HG03521 (cell line): ENCODE data around the gene KRT83.
A peak's percentile ranks its signal among the peaks of the same experiment; 100 is the strongest.
"Not testable (repeated sequence)": the region's sequence is repeated elsewhere in the genome, so short reads cannot be mapped to it uniquely, and the experiment has no call there.

Experiments
- ATAC-seq: cut with Tn5 transposase; IDR thresholded peaks from one replicate; pipeline ENCODE4 v1.9.1; 2021; ENCODE audit warnings: mild to moderate bottlenecking, moderate library complexity; ENCODE audit not compliant: unreplicated experiment

KRT83 gene

DNA sequence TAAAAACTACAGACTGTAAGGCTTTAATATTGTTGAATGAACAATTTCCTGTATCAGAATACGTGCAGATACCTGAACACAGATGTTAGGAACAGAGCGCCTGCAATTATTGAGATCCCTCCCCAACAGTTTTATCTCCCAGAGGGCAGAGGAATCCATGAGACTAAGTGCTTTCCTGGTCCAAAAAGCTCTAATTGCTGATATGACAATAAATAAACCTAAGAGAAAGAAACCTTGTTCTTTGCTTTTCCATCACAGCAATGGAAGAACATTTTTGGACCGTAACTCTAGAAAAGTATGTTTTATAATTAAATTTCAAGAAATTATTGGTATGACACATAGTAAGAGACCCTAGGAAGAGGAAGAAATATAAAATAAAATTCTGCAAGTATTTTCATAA lies 13.0 kb upstream of the KRT83 start:
- no peak for ATAC-seq

GRCh38 chr12:52333321-52333720 lies 12.1 kb upstream of the KRT83 start:
- ATAC-seq: no peak

DNA sequence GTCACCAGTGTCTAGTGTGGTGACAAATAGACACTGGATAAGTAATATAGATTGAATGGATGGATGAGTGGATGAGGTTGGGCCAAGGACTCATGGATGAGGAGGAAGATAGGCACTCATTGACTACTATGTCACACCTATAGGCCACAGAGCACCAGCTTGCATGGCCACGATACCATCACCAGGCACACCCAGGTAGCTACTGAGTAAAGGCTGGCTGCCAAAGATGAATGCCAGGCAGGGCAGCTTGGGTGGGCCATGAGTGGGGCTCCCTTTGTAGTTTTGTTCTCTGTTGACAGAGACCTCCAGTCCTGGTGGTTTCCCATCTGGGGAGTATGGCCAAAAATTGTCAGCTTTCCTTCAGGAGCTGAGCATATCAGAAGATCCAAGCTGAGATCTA lies 11.2 kb upstream of the KRT83 start:
- no peak for ATAC-seq

DNA sequence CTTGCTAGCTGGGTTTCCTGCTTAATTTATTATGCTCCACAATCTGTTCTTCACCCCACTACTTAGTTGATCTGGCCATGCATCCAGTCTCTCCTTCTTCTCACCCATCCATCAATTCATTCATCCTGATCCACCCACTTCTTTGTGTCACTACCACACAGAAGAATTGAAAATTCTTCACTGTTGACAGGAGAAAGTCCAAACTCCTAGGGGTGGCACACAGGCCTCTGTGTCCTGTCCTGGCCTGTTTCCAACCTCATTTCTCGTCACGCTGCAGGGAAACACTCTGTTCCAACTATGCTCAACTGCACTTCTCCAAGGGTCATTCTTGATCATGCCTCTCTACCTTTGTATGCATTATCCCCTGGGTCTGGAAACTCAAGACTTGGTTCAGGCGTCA lies 10.6 kb upstream of the KRT83 start:
- no peak for ATAC-seq

- ATAC-seq: no peak
Measured at GRCh38 chr12:52331039-52331438, 9.8 kb upstream of the KRT83 start.

DNA sequence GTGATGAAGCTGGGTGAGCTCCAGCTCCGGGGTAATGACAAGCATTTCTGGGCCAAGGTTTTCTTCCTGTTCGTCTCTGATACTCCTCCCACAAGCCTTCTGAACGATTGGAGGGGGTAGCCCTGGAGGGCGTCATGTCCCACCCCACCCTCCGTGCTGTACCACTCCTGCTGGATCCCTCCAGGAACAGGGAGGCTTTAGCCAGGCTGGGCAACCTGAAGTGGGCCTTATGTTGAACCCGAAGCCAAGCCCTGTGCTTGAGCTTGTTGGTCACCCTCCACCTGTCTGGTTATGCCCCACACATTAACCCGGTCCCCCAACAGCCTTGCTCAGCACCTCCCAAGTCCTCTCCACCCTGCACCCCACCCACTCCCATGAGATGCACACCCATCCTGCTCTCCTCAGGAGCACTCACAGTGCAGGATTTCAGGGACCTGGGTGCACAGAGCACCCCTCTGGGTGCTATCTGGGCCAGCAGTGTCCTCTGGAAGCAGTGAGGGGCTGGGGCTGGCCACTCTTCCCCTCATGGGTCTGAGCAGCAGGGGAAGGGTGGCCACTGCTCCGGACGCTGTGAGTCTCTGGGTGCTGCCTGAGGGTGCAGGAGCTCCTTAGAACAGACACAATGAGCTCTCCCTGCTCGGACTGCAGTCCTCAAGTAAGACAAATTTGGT lies 6.8 kb upstream of the KRT83 start:
- no peak for ATAC-seq

DNA sequence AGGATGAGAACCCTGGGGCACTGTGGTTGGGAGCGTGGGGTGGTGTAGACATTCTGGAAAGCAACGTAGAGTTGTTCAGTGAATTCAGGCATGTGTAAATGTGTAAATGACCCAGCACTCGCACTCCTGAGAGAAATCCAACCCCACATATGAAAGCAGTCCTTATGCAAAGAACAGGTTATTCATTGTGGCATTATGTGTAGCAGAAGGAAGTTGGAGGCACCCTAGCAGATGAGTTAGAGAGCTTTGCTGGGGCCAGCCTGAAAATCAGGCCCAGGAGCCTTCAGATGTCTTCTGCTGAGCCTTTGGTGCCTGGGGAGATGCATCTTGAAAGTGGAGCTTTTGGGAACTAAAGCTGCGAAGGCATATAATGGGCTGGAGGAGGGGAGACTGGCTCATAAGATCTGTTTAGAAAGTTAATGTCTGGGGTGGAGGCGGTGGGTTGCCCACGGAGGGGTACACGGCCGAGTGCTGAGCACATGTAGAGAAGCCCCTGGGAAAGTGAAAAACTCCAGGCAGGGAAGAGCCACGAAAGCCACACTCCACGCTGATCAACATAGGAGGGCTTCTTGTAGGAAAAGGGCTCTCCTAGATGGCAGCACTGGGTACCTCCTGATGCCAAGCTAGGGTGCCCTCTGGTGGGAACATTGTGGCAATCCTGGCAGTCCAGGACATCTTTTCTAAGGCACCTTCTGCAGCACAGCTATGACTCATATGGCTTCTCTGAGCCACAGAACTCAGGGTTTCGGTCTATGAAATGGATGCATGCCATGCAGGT lies 6.0 kb upstream of the KRT83 start:
- peak; percentile 78 for ATAC-seq

- ATAC-seq: no peak
Measured at GRCh38 chr12:52324153-52324444, 2.9 kb upstream of the KRT83 start.

DNA sequence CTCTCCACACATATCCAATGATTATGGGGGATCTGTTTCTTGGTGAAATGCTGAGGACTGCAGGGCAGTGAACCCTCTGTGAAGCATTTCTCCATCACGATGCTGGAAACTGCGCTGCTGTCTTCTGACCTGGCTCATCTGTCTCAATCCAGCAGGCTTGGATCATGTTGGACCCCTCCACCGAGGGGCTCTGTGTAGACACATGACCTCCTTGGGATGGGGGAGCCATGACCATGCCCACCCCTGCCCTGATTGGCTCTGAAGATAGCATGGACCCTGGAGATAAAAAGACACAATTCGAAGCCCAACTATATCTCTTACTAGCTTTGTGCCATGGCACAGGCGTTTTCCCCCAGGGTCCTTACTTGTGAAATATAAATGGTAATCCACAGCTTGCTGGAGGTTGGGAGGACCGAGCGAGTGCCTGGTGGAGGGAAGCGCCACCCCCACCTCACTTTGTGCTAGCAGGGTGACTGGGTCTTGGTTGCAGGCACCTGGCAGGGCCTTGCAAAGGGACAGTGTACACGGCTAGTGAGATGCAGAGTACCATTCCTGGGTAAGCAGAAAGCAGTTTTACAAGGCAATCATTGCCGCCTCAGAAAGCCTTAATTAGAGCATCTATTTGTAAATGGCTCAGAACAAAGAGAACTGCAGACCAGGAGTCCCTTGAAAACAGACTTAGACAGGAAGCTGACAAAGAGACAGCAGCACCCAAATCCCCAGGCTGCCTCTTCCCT lies 2.4 kb upstream of the KRT83 start:
- no peak for ATAC-seq

GRCh38 chr12:52323001-52323400 lies 1.8 kb upstream of the KRT83 start:
- no peak for ATAC-seq

GRCh38 chr12:52322069-52322468 lies 871 bp upstream of the KRT83 start:
- no peak for ATAC-seq

- no peak for ATAC-seq
Measured at GRCh38 chr12:52321418-52321817, 220 bp upstream of the KRT83 start.

- no peak for ATAC-seq
Measured at GRCh38 chr12:52319097-52319496, 2.1 kb downstream of the KRT83 start.

- ATAC-seq: no peak
Measured at GRCh38 chr12:52318241-52318990, 2.8 kb downstream of the KRT83 start.

GRCh38 chr12:52317468-52318052 lies 3.6 kb downstream of the KRT83 start:
- ATAC-seq: no peak

DNA sequence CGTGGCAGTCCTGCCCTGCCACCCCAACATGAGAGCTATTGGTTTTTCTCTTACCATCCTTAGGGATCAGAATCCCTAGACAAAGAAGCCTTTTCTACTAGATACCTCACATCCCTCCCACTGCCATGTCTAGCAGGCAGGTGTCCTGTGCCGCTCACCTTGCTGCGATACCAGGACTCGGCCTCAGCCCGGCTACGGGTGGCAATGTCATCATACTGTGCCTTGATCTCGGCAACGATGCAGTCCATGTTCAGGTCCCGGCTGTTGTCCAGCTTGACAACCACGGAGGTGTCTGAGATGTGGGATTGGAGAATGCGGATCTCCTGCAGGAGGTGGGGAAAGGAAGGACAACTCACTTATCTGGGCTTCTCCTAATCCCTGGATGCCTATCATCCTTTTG lies 4.5 kb downstream of the KRT83 start:
- no peak for ATAC-seq

DNA sequence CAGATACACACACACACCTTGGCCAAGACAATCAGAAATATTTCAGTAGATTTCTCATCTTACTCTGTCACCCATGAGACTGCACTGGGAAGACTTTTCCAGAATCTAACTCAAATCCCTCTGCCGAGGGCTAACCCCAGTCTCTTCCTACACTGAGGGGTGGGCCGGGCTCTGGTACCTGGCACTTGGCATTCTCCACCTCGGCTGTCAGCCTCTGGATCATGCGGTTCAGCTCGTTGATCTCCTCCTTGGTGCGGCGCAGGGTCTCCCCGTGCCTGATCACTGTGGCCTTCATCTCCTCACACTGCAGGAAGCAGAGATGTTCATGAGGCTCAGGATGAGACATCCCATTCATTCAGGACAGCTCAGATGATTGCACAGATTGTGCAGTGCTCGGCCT lies 4.9 kb downstream of the KRT83 start:
- no peak for ATAC-seq

DNA sequence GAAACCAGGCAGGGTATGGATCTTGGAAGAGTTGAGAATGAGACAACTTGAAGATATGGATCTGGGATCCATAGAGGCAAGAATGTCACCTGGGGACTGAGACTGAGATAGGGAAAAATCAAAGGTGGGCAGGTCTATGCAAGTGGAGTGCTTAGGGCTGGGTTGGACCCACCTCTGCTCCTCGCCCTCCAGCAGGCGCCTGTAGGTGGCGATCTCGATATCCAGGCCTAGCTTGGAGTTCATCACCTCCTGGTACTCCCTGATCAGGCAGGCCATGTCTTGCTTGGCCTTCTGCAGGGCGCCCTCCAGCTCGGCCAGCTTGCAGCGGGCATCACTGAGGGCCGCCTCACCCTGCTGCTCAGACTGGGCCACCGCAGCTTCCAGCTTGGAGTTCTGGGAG lies 5.5 kb downstream of the KRT83 start:
- ATAC-seq: not testable (repeated sequence)

DNA sequence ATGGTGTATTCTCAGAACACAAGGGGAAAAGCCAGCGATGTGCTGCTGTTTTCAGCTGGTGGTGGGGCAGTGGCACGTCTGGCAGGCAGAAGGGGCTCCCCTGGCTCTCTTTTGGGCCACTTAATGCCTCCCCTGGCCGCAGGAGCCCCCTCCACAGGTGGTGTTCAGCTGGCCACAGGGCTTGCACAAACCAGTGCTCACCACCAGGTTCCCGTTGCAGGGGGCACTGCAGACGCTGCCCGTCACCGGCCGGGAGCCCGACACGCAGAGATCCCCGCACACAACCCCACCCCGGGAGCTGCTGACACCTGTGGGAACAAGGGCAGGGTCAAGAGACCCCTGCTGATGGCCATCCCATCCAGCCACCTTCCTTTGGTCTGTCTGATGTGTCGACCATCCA lies 6.7 kb downstream of the KRT83 start:
- no peak for ATAC-seq

GRCh38 chr12:52313926-52314325 lies 7.3 kb downstream of the KRT83 start:
- ATAC-seq: no peak

GRCh38 chr12:52313461-52313860 lies 7.7 kb downstream of the KRT83 start:
- ATAC-seq: no peak
